GM12878 (cell line): ENCODE results near the gene FLT4. TPM values are rescaled to one million over a fixed set of nuclear protein-coding genes. Genes with fewer than 3 reads are reported as not detected.

Experiments
- ATAC-seq: fragments of 200-7000 bp; cut with Tn5 transposase; 3 replicates; pipeline ENCODE4 v1.9.1; 2020; ENCODE audit warnings: mild to moderate bottlenecking, moderate library complexity
- BruUV-seq: library from RNA; stranded (reverse); fragments of 400-500 nt; replicated peaks from 2 replicates; lab custom pipeline; 2021; lab: Mats Ljungman, UMichigan
- CTCF ChIA-PET: fragments of 300-600 bp; sonication (Branson Sonifier 250); formaldehyde crosslinking; extraction: SDS; loops from one replicate; lab custom pipeline; 2021; ENCODE audit warnings: inconsistent platforms; lab: Yijun Ruan, JAX
- POLR2A ChIA-PET: fragments of 350-600 bp; formaldehyde crosslinking; extraction: SDS; loops from one replicate; lab custom pipeline; 2021; ENCODE audit warnings: inconsistent platforms; lab: Charles Lee
- RAD21 ChIA-PET: fragments of 300-600 bp; sonication (Branson Sonifier 250); formaldehyde crosslinking; loops from one replicate; lab custom pipeline; 2023; ENCODE audit warnings: antibody characterized with exemption; ENCODE audit not compliant: unreplicated experiment; lab: Charles Lee
- SMC1A ChIA-PET: fragments of 300-600 bp; sonication (Branson Sonifier 250); formaldehyde crosslinking; loops from one replicate; lab custom pipeline; 2023; ENCODE audit not compliant: unreplicated experiment, uncharacterized antibody; lab: Charles Lee
- DNase-seq: peaks from one replicate; pipeline ENCODE4 v3.0.0-alpha.2; 2011; ENCODE audit warnings: low read depth, low spot score
- FAIRE-seq: peaks from 3 replicates; lab custom pipeline; 2011; peaks lifted over from hg19 to GRCh38; lab: Jason Lieb, UNC
- H2AFZ ChIP-seq: 2 replicates; pipeline ENCODE4 v1.6.0; 2011; ENCODE audit warnings: low read depth, low read length, control low read depth; ENCODE audit not compliant: control insufficient read depth
- H3K27ac ChIP-seq: 2 replicates; pipeline ENCODE4 v1.5.1; 2011; ENCODE audit warnings: control low read depth; ENCODE audit not compliant: control insufficient read depth, insufficient read depth
- H3K27me3 ChIP-seq, 2 experiments: replicated peaks in 1 of 2; 2 replicates each; pipeline versions ENCODE4 v1.6.0 to v1.6.1; 2011; ENCODE audit warnings: low read length in 1 of 2; ENCODE audit not compliant: control insufficient read depth in 2 of 2, insufficient read depth in 2 of 2
- H3K36me3 ChIP-seq, 2 experiments: 2 replicates each; pipeline ENCODE4 v1.5.1; 2011; ENCODE audit warnings: low read length in 1 of 2; ENCODE audit not compliant: control insufficient read depth in 2 of 2, insufficient read depth in 2 of 2
- H3K4me1 ChIP-seq: 2 replicates; pipeline ENCODE4 v1.6.1; 2011; ENCODE audit warnings: mild to moderate bottlenecking, low read length, moderate library complexity, mixed read lengths; ENCODE audit not compliant: control insufficient read depth, insufficient read depth
- H3K4me2 ChIP-seq: 2 replicates; pipeline ENCODE4 v1.6.0; 2011; ENCODE audit warnings: control low read depth; ENCODE audit not compliant: control insufficient read depth, insufficient read depth
- H3K4me3 ChIP-seq: fragments of 200-600 bp; sonication (generic); 2 replicates; pipeline ENCODE4 v1.5.1; 2016
- H3K79me2 ChIP-seq: 2 replicates; pipeline ENCODE4 v1.6.0; 2011; ENCODE audit warnings: low read length; ENCODE audit not compliant: control insufficient read depth, insufficient read depth
- H3K9ac ChIP-seq: 2 replicates; pipeline ENCODE4 v1.8.0; 2011; ENCODE audit warnings: low read length, control low read depth, mixed read lengths; ENCODE audit not compliant: control insufficient read depth, insufficient read depth
- H3K9me3 ChIP-seq: replicated peaks from 3 replicates; pipeline ENCODE4 v1.5.1; 2011; ENCODE audit warnings: mild to moderate bottlenecking, low read length; ENCODE audit not compliant: control insufficient read depth, insufficient read depth
- H4K20me1 ChIP-seq: 2 replicates; pipeline ENCODE4 v1.6.0; 2011; ENCODE audit not compliant: control insufficient read depth, insufficient read depth
- CEBPB ChIP-seq, 2 experiments: fragments of 150-350 bp in 1 of 2; IDR thresholded peaks; 2 replicates each; pipeline ENCODE4 v1.6.1; 2012 to 2014; ENCODE audit warnings: low read depth in 2 of 2, low read length in 2 of 2, borderline replicate concordance in 1 of 2, inconsistent platforms in 1 of 2
- EZH2 ChIP-seq: IDR thresholded peaks from 2 replicates; pipeline ENCODE4 v1.6.1; 2012; ENCODE audit warnings: low read depth, mild to moderate bottlenecking, control low read depth, inconsistent platforms, low read length, borderline replicate concordance; ENCODE audit not compliant: control insufficient read depth
- HDAC2 ChIP-seq: fragments of 200-600 bp; sonication (generic); IDR thresholded peaks from 2 replicates; pipeline ENCODE4 v1.6.1; 2017
- MTA2 ChIP-seq: fragments of 450-650 bp; IDR thresholded peaks from 2 replicates; pipeline ENCODE4 v1.6.1; 2016; ENCODE audit warnings: low read depth, mild to moderate bottlenecking, moderate library complexity
- MTA3 ChIP-seq: IDR thresholded peaks from 2 replicates; pipeline ENCODE4 v1.6.1; 2012; ENCODE audit warnings: low read length, inconsistent platforms, borderline replicate concordance
- NFIC ChIP-seq: IDR thresholded peaks from 2 replicates; pipeline ENCODE4 v1.6.1; 2012; ENCODE audit warnings: low read depth, mild to moderate bottlenecking, inconsistent platforms, low read length, moderate library complexity
- NRF1 ChIP-seq: conservative IDR thresholded peaks from 2 replicates; pipeline ENCODE4 v1.6.1; 2011; ENCODE audit warnings: mild to moderate bottlenecking, low read depth, low read length, improper control_type of control experiment
- RB1 ChIP-seq: fragments of 450-650 bp; formaldehyde crosslinking; IDR thresholded peaks from 2 replicates; pipeline ENCODE4 v1.6.1; 2017; ENCODE audit warnings: mild to moderate bottlenecking, borderline replicate concordance
- RBBP5 ChIP-seq: fragments of 200-600 bp; sonication (generic); conservative IDR thresholded peaks from 2 replicates; pipeline ENCODE4 v1.6.1; 2016
- REST ChIP-seq: IDR thresholded peaks from 2 replicates; pipeline ENCODE4 v1.6.1; 2012; ENCODE audit warnings: mild to moderate bottlenecking, low read depth, low read length
- SIN3A ChIP-seq: IDR thresholded peaks from 2 replicates; pipeline ENCODE4 v1.6.1; 2012; ENCODE audit warnings: low read depth, low read length, improper control_type of control experiment
- SMAD5 ChIP-seq: IDR thresholded peaks from 2 replicates; pipeline ENCODE4 v1.6.1; 2016; ENCODE audit warnings: antibody characterized with exemption, low read depth
- SREBF1 ChIP-seq: IDR thresholded peaks from 2 replicates; pipeline ENCODE4 v1.6.1; 2012; ENCODE audit warnings: mild to moderate bottlenecking, low read length
- SREBF2 ChIP-seq: IDR thresholded peaks from 2 replicates; pipeline ENCODE4 v1.6.1; 2012; ENCODE audit warnings: mild to moderate bottlenecking, low read length
- WRNIP1 ChIP-seq: IDR thresholded peaks from 2 replicates; pipeline ENCODE4 v1.6.1; 2011; ENCODE audit warnings: low read depth, low read length, improper control_type of control experiment, borderline replicate concordance
- ZNF592 ChIP-seq: fragments of 450-650 bp; IDR thresholded peaks from 2 replicates; pipeline ENCODE4 v1.6.1; 2017; ENCODE audit warnings: mild to moderate bottlenecking, moderate library complexity
- WGBS: methylation state at CpG from one replicate; pipeline ENCODE4 v1.1.6; 2016; ENCODE audit warnings: low lambda C conversion rate; ENCODE audit not compliant: insufficient replicate concordance, insufficient coverage; ENCODE audit errors: missing lambda C conversion rate; 5-methylcytosine and 5-hydroxymethylcytosine counted together
- in situ Hi-C: fragments of 300-500 bp; cut with MboI; formaldehyde crosslinking; loops from 9 replicates; pipeline ENCODE4 v1.14.3; 2018; ENCODE audit warnings: mixed read lengths
- intact Hi-C: fragments of 100-400 bp; cut with micrococcal nuclease; formaldehyde crosslinking; loops from one replicate; pipeline ENCODE4 v1.14.2; 2022; ENCODE audit not compliant: unreplicated experiment
- polyA plus RNA-seq, 11 experiments: library from polyadenylated mRNA; depleted of rRNA in 4 of 11; unstranded in 6 of 11; stranded (reverse) in 5 of 11; fragments of >200 nt; fragmentation: Nextera tagmentation in 4 of 11; fragmentation: Illumina TruSeq in 1 of 11; extraction: Ambion mirVana in 4 of 11; extraction: Trizol in 1 of 11; gene quantifications; 1 replicate in 1 of 11; 2 replicates in 10 of 11; pipeline versions ENCODE4 v1.2.1 to v1.2.3, GENCODE V29; 2011 to 2016; ENCODE audit warnings: inconsistent platforms in 2 of 11, missing spikeins in 2 of 11, low read depth in 1 of 11
- total RNA-seq, 4 experiments: library from RNA; depleted of rRNA in 3 of 4; stranded (reverse); fragments of >200 nt in 3 of 4; fragmentation: Illumina TruSeq in 1 of 4; extraction: Trizol in 1 of 4; gene quantifications; 2 replicates each; pipeline versions ENCODE4 v1.2.1 to v1.2.3, GENCODE V29; 2013 to 2021
- TF ChIP-seq, protein P1 (sequence below): IDR thresholded peaks from 2 replicates; pipeline ENCODE4 v1.6.1; 2012; ENCODE audit warnings: low read depth, low read length, improper control_type of control experiment

Gene FLT4
- total and polyA plus RNA-seq, 10 of the 15 experiments (the other 5 are each of a cell fraction or from before 2014, with no cell fraction given): 0.18 TPM; not detected in 9

GRCh38 chr5:180684623-180685161 lies 35.3 kb upstream of the FLT4 start:
- H3K27me3 ChIP-seq: no peaks in the 10 kb centered on the region; a peak in 1 of 4 replicates

More at GRCh38 chr5:180684623-180685161, 35.3 kb upstream of the FLT4 start:
- no peak overlapping the region for H2AFZ ChIP-seq
- H3K4me2 ChIP-seq: no peak overlapping the region
- DNase-seq (no peak), FAIRE-seq (no peak), ATAC-seq (no peak)
- no peaks in the 10 kb centered on the region for H3K36me3 ChIP-seq
- H3K9ac ChIP-seq: no peak overlapping the region
- ChIA-PET RAD21 (no interaction called here), POLR2A (no interaction called here), SMC1A (no interaction called here)
- in situ Hi-C loops: no loop called here
- no peak overlapping the region for H3K4me3 ChIP-seq
- H3K4me1 ChIP-seq: no peaks in the 10 kb centered on the region
- TF ChIP-seq WRNIP1 (no peak), HDAC2 (no peak), REST (no peak), MTA2 (no peak), SREBF1 (no peak), MTA3 (no peak), SMAD5 (no peak), ZNF592 (no peak), RBBP5 (no peak), NRF1 (no peak), CEBPB (IDR thresholded peaks at IDR 0.05; ENCODE audit: borderline replicate concordance in 1 of 2, low read depth in 2 of 2, low read length in 2 of 2) (no peak), EZH2 (no peak), RB1 (no peak), SREBF2 (no peak), NFIC (no peak), SIN3A (no peak)
- TF ChIP-seq, protein P1, sequence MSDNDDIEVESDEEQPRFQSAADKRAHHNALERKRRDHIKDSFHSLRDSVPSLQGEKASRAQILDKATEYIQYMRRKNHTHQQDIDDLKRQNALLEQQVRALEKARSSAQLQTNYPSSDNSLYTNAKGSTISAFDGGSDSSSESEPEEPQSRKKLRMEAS: no peak
- TF ChIP-seq, all 136 proteins: peak for 0
- intact Hi-C loops: no loop called here
- CTCF ChIA-PET: interaction anchor here (0.7 kb wide), 1 partner anchor 108 kb away, joined by 4 read pairs; no protein-coding TSS in a partner anchor
- no peaks in the 10 kb centered on the region for H3K79me2 ChIP-seq
- no peaks in the 10 kb centered on the region for H3K9me3 ChIP-seq
- H3K27ac ChIP-seq: no peak overlapping the region
- 50% methylated on average over 15 of the region's 15 CpGs for WGBS
- BruUV-seq: no TSS peak
- H4K20me1 ChIP-seq: no peaks in the 10 kb centered on the region
